Suprapubic skin (tissue), 4 donors: ENCODE results near the gene GAPDHS.

Source experiments
- EP300 ChIP-seq: sonication (generic); formaldehyde crosslinking; IDR thresholded peaks from one replicate; pipeline ENCODE4 v1.6.1; 2017; ENCODE audit warnings: antibody characterized with exemption
- POLR2A ChIP-seq, 2 donors: fragments of 450-650 bp; IDR thresholded peaks; one replicate each; pipeline ENCODE4 v1.6.1; 2017; ENCODE audit warnings: antibody characterized with exemption in 2 of 2, mild to moderate bottlenecking in 2 of 2, moderate library complexity in 2 of 2
- POLR2AphosphoS5 ChIP-seq, 3 donors: sonication (generic); formaldehyde crosslinking; IDR thresholded peaks; one replicate each; pipeline ENCODE4 v1.6.1; 2017; ENCODE audit warnings: antibody characterized with exemption in 3 of 3
- TF ChIP-seq, protein P1 (sequence below), 2 donors: fragments of 200-600 bp in 1 of 2; fragments of 450-650 bp in 1 of 2; sonication (generic) in 1 of 2; IDR thresholded peaks; one replicate each; pipeline ENCODE4 v1.5.1; 2016 to 2019; ENCODE audit warnings: antibody characterized with exemption in 2 of 2, mild to moderate bottlenecking in 1 of 2, moderate library complexity in 1 of 2

DNA sequence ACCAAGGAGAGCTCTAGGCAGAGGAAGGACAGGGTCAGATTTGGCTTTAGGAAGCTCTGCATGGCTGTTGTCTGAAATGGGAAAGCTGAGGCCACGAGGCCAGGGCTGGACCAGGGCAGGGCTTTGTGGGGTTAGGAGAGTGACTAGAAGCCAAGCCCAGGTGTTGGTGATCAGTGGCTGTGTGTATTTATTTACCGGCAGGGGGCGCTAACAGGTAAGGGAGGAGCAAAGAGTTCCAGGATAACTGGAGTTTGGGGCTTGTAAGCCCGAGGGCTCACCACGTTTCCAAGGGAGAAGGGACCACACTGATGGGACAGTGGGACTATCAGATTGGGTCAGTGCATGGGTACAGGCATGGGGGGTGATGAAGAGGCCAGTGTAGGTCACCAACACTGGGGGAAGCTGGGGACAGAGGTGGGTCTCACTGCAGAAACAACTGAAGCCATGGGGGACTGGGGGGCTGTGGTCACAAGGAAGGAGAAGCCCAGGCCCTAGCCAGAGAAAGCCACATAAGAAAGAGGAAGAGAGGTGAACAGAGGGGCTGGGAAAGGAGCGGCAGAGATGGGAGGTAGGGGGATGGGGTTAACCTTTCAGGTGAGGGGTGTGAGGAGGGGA lies 16.0 kb downstream of the GAPDHS start:
- TF ChIP-seq, protein P1, sequence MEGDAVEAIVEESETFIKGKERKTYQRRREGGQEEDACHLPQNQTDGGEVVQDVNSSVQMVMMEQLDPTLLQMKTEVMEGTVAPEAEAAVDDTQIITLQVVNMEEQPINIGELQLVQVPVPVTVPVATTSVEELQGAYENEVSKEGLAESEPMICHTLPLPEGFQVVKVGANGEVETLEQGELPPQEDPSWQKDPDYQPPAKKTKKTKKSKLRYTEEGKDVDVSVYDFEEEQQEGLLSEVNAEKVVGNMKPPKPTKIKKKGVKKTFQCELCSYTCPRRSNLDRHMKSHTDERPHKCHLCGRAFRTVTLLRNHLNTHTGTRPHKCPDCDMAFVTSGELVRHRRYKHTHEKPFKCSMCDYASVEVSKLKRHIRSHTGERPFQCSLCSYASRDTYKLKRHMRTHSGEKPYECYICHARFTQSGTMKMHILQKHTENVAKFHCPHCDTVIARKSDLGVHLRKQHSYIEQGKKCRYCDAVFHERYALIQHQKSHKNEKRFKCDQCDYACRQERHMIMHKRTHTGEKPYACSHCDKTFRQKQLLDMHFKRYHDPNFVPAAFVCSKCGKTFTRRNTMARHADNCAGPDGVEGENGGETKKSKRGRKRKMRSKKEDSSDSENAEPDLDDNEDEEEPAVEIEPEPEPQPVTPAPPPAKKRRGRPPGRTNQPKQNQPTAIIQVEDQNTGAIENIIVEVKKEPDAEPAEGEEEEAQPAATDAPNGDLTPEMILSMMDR (IDR thresholded peaks at IDR 0.05): peak in 1 of 2 donors; percentile 67
- TF ChIP-seq EP300 (no peak), POLR2A (IDR thresholded peaks at IDR 0.05) (no peak), POLR2AphosphoS5 (IDR thresholded peaks at IDR 0.05) (no peak)
